IMR-90 (cell line): ENCODE results near the gene MLLT3.

Experiments
- CTCF ChIP-seq: conservative IDR thresholded peaks from 2 replicates; pipeline ENCODE4 v1.5.1; 2012; ENCODE audit warnings: mild to moderate bottlenecking, low read depth, low read length, improper control_type of control experiment
- SMC3 ChIP-seq: fragments of 150-350 bp; IDR thresholded peaks from 2 replicates; pipeline ENCODE4 v1.6.1; 2016; ENCODE audit warnings: low read depth, mild to moderate bottlenecking, antibody characterized with exemption, low read length, moderate library complexity

DNA sequence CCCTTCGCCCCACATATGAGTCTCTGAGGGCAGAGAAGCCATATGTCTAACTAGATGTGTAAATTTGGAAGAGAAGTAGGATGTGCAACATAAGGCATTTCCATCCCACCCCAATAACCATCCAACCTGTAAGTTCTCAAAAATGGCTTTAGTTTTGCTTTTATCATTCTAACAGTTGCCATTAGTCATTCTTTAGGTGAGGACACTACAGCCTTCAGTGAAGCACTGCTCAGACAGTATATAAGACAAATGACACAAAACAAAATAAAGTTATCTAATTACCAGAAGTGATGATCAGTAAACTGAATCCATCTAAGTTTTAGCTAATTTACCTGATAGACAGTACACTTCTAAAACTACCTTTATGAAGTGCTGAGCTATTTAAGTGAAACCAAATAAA is 23.9 kb downstream of the MLLT3 start:
- TF ChIP-seq SMC3 (no peak), CTCF (no peak)
